Neural cell (in vitro differentiated cells): ENCODE results near the gene TBC1D16.

Experiments
- MXI1 ChIP-seq: fragments of 450-650 bp; conservative IDR thresholded peaks from 2 replicates; pipeline ENCODE4 v1.6.1; 2014; ENCODE audit warnings: antibody characterized with exemption, mild to moderate bottlenecking; ENCODE audit not compliant: poor library complexity, severe bottlenecking
- TAF1 ChIP-seq: IDR thresholded peaks from 2 replicates; pipeline ENCODE4 v1.6.1; 2012; ENCODE audit warnings: low read depth
- TF ChIP-seq, protein P1 (sequence below): fragments of 450-650 bp; IDR thresholded peaks from 2 replicates; pipeline ENCODE4 v1.5.1; 2014; ENCODE audit warnings: antibody characterized with exemption, mild to moderate bottlenecking, moderate library complexity; ENCODE audit not compliant: poor library complexity, severe bottlenecking

DNA sequence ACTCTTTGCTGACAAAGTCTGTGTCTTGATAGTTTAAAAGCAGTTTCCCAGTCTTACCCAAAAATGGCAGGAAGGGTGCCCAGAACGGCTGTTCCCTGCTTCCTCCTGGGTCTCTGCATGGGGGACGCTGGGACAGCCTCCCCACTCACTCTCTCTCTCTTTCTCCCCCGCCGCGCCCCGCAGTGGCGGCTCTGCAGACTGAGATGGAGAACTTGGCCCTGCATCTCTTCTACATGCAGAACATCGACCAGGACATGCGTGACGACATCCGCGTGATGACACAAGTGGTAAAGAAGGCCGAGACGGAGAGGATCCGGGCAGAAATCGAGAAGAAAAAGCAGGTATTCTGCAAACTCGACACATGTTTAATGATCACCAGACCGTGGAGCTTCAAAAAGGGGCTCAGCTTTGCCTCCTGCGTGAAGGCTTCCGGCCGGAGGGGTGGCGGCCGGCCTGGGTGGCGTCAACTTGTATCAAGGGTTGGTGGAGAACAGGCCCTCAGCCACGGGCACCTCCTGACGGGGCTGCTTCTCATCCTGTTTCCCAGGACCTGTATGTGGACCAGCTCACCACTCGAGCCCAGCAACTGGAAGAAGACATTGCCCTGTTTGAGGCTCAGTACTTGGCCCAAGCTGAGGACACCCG, 22.8 kb upstream of the TBC1D16 start:
- TF ChIP-seq, protein P1, sequence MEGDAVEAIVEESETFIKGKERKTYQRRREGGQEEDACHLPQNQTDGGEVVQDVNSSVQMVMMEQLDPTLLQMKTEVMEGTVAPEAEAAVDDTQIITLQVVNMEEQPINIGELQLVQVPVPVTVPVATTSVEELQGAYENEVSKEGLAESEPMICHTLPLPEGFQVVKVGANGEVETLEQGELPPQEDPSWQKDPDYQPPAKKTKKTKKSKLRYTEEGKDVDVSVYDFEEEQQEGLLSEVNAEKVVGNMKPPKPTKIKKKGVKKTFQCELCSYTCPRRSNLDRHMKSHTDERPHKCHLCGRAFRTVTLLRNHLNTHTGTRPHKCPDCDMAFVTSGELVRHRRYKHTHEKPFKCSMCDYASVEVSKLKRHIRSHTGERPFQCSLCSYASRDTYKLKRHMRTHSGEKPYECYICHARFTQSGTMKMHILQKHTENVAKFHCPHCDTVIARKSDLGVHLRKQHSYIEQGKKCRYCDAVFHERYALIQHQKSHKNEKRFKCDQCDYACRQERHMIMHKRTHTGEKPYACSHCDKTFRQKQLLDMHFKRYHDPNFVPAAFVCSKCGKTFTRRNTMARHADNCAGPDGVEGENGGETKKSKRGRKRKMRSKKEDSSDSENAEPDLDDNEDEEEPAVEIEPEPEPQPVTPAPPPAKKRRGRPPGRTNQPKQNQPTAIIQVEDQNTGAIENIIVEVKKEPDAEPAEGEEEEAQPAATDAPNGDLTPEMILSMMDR = no peak
- TF ChIP-seq TAF1 (no peak), MXI1 (no peak)
